K562 (cell line): Measurements from ENCODE around the gene CYP2R1. TPM values are rescaled to one million over a fixed set of nuclear protein-coding genes. Genes with fewer than 3 reads are reported as not detected.

Experiments used
- ARNT ChIP-seq, 2 experiments: fragments of 450-650 bp; IDR thresholded peaks; 2 replicates each; pipeline ENCODE4 v1.6.1; 2016; ENCODE audit warnings: mild to moderate bottlenecking in 1 of 2
- BCLAF1 ChIP-seq, 2 experiments: fragments of 450-650 bp in 1 of 2; IDR thresholded peaks; 2 replicates each; pipeline ENCODE4 v1.6.1; 2011 to 2017; ENCODE audit warnings: low read depth in 2 of 2, antibody characterized with exemption in 1 of 2, borderline replicate concordance in 1 of 2, low read length in 1 of 2, mild to moderate bottlenecking in 1 of 2, mixed read lengths in 1 of 2; ENCODE audit not compliant: control insufficient read depth in 1 of 2
- CEBPB ChIP-seq: fragments of 450-650 bp; IDR thresholded peaks from 2 replicates; pipeline ENCODE4 v1.6.1; 2016; ENCODE audit warnings: missing genetic modification characterization, missing compliant biosample characterization
- MBD2 ChIP-seq: sonication (generic); IDR thresholded peaks from 2 replicates; pipeline ENCODE4 v1.6.1; 2016; ENCODE audit warnings: low read depth, borderline replicate concordance
- RAD21 ChIP-seq, 2 experiments: fragments of 250-450 bp in 1 of 2; fragments of 450-650 bp in 1 of 2; sonication (Bioruptor Pico) in 1 of 2; formaldehyde crosslinking in 1 of 2; IDR thresholded peaks in 1 of 2; conservative IDR thresholded peaks in 1 of 2; 2 replicates each; pipeline versions ENCODE4 v1.4.0 to v1.8.0; 2020 to 2022; ENCODE audit warnings: mild to moderate bottlenecking in 2 of 2, moderate library complexity in 1 of 2
- RCOR1 ChIP-seq, 2 experiments: IDR thresholded peaks; 2 replicates each; pipeline ENCODE4 v1.6.1; 2012; ENCODE audit warnings: low read depth in 2 of 2, low read length in 2 of 2, borderline replicate concordance in 1 of 2, improper control_type of control experiment in 1 of 2
- REST ChIP-seq, 2 experiments: fragments of 450-650 bp; formaldehyde crosslinking in 1 of 2; IDR thresholded peaks; 2 replicates each; pipeline versions ENCODE4 v1.4.0 to v1.6.1; 2014 to 2020; ENCODE audit warnings: mild to moderate bottlenecking in 2 of 2, borderline replicate concordance in 1 of 2, low read depth in 1 of 2
- SREBF2 ChIP-seq: sonication (generic); formaldehyde crosslinking; IDR thresholded peaks from 2 replicates; pipeline ENCODE4 v1.4.0; 2020; ENCODE audit warnings: mild to moderate bottlenecking, missing genetic modification reagents
- STAG1 ChIP-seq: sonication (generic); formaldehyde crosslinking; IDR thresholded peaks from 2 replicates; pipeline ENCODE4 v1.5.0; 2020; ENCODE audit warnings: missing genetic modification reagents, borderline replicate concordance
- TAF7 ChIP-seq: fragments of 450-650 bp; IDR thresholded peaks from 2 replicates; pipeline ENCODE4 v1.6.1; 2016; ENCODE audit warnings: missing genetic modification characterization, missing compliant biosample characterization
- ZHX1 ChIP-seq: fragments of 150-350 bp; conservative IDR thresholded peaks from 2 replicates; pipeline ENCODE4 v1.6.1; 2014; ENCODE audit warnings: low read length
- ZNF232 ChIP-seq: sonication (generic); formaldehyde crosslinking; IDR thresholded peaks from 2 replicates; pipeline ENCODE4 v1.8.0; 2022; ENCODE audit warnings: mild to moderate bottlenecking, missing genetic modification reagents
- ZSCAN29 ChIP-seq: fragments of 450-650 bp; IDR thresholded peaks from 2 replicates; pipeline ENCODE4 v1.6.1; 2017
- polyA plus RNA-seq, 8 experiments: library from polyadenylated mRNA; depleted of rRNA in 4 of 8; stranded (reverse) in 5 of 8; unstranded in 3 of 8; fragments of >200 nt; fragmentation: Nextera tagmentation in 2 of 8; fragmentation: Illumina TruSeq in 1 of 8; extraction: Ambion mirVana in 2 of 8; extraction: Trizol in 1 of 8; gene quantifications; 2 replicates each; pipeline versions ENCODE4 v1.2.1 to v1.2.3, GENCODE V29; 2011 to 2014; ENCODE audit warnings: inconsistent platforms in 1 of 8, missing spikeins in 1 of 8
- total RNA-seq, 7 experiments: library from RNA; depleted of rRNA in 6 of 7; stranded (reverse); fragments of >200 nt in 6 of 7; fragmentation: Illumina TruSeq in 2 of 7; extraction: Trizol in 2 of 7; gene quantifications; 2 replicates each; pipeline versions ENCODE4 v1.2.1 to v1.2.3, GENCODE V29; 2011 to 2021; ENCODE audit warnings: low replicate concordance in 1 of 7

CYP2R1 gene
- total and polyA plus RNA-seq, 9 of the 15 experiments (the other 6 are each of a cell fraction or from before 2014, with no cell fraction given): 19.4 to 40.5 (median 29.4) TPM

- TF ChIP-seq ZHX1: no peak
- no peak for TF ChIP-seq ZSCAN29
- TF ChIP-seq STAG1 (CRISPR knock-in tag): no peak
- TF ChIP-seq RAD21 (CRISPR knock-in tag; conservative IDR thresholded peaks at IDR 0.05 in 1 of 2, IDR thresholded peaks at IDR 0.05 in 1 of 2): peak; percentile 85 to 90
- no peak for TF ChIP-seq ARNT (IDR thresholded peaks at IDR 0.05)
- no peak for TF ChIP-seq BCLAF1 (IDR thresholded peaks at IDR 0.05; ENCODE audit: borderline replicate concordance in 1 of 2, control insufficient read depth in 1 of 2, low read depth in 2 of 2, low read length in 1 of 2)
- no peak for TF ChIP-seq MBD2
- TF ChIP-seq RCOR1 (IDR thresholded peaks at IDR 0.05; ENCODE audit: borderline replicate concordance in 1 of 2, low read depth in 2 of 2, low read length in 2 of 2): 0 out of 4 replicates have a peak, but pooled peaks of 1 of the 2 experiments have one; percentile 17
- no peak for TF ChIP-seq TAF7
- peak; percentile 65 for TF ChIP-seq REST (IDR thresholded peaks at IDR 0.05; ENCODE audit: borderline replicate concordance)
- no peak for TF ChIP-seq REST (CRISPR knock-in tag; IDR thresholded peaks at IDR 0.05; ENCODE audit: low read depth)
- no peak for TF ChIP-seq ZNF232 (CRISPR knock-in tag)
- TF ChIP-seq SREBF2 (CRISPR knock-in tag): no peak
- TF ChIP-seq CEBPB (tag): peak; percentile 46
These were observed 16.3 kb upstream of the CYP2R1 start (continued) for GRCh38 chr11:14908214-14908880.
